ENCODE data around the gene OR2H2.
A peak's percentile ranks its signal among the peaks of the same experiment; 100 is the strongest.

OR2H2 gene

DNA sequence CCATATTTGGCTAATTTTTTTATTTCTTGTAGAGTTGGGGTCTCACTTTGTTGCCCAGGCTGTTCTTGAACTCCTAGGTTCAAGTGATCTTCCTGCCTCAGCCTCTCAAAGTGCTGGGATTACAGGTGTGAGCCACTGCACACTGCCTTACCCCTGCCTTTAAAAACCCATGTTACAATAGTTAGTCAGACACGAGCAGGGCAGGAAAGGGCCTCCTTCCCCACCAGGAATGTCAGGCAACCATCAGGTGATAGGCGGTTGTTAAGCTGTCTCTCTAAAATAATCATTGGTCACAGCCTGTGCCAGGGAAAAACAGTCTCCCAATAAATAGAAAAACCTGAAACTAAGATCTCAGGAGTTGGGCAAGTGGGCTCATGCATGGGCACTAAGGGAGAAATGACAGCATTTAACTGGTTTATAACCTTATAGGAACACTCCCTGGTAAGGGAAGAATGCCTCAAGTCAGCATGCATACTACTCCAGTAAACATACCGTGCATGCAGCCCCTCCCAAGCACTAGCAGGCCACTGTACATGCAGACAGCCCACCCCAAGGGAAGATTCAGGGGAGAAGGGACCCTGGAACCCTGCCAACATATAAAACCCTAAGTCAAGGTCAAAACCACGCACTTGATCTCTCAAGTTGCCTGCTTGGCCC is 8.4 kb downstream of the OR2H2 start:
- no peak for DNase-seq

DNA sequence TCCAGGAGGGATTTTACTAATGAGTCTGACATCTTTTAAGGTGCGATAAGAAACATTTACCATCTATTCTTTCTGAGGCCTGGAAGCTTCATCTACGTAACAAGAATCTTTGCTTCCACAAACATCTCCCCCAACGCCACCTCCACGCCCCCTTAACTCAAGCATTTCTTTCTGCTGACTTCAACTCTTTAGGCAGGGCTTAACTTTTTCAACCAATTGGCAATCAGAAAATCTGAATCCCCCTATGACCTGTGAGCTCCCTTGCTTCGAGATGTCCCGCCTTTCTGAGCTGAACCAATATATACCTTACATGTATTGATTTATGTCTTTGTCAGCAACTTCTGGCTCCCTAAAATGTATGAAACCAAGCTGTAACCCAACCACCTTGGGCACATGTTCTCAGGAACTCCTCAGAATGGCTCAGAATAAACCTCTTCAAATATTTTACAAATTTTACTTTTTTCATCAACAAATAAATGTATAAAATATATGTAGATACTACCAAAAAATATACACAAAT is 11.5 kb downstream of the OR2H2 start:
- DNase-seq, result no peak

DNA sequence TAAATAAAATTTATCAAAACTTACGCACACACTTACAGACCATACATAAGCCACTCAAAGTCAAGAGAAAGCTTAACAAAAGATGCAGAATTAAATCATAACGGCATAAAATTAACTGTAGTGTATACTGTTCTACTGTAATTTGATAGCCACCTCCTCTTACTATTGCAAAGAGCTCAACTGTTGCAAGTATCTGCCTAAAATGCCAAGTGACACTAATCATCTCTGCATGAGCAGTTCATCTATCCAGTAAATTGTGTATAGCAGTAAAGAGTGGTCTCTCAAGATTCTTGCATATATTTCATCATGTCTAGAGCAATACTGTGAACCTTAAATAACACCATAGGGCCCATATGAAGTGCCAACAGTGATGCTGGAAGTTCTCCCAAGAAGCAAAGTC is 12.3 kb downstream of the OR2H2 start:
- DNase-seq, result no peak

DNA sequence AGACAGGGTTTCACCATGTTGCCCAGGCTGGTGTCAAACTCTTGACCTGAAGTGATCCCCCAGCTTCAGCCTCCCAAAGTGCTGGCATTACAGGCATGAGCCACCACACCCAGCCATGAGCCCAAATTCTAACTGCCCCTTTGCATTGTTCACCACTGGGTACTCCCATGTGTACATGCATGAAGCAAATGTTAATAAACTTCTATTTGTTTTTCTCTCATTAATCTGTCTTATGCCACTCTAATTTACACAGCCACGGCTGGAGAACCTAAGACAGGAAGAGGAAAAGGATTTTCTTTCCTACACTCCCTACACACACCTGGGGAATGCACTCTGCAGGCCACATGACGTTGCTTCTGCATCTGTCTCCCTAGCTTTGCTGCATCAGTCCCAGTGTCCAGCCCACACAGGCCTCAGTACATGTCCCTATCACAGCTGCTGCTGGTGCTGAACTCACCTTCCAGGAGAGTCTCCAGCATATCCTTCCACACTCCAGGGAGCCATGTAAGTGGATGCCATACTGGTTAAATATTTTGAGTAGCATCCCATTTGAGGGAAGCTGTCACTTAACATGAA is 13.3 kb downstream of the OR2H2 start:
- no peak for DNase-seq

DNA sequence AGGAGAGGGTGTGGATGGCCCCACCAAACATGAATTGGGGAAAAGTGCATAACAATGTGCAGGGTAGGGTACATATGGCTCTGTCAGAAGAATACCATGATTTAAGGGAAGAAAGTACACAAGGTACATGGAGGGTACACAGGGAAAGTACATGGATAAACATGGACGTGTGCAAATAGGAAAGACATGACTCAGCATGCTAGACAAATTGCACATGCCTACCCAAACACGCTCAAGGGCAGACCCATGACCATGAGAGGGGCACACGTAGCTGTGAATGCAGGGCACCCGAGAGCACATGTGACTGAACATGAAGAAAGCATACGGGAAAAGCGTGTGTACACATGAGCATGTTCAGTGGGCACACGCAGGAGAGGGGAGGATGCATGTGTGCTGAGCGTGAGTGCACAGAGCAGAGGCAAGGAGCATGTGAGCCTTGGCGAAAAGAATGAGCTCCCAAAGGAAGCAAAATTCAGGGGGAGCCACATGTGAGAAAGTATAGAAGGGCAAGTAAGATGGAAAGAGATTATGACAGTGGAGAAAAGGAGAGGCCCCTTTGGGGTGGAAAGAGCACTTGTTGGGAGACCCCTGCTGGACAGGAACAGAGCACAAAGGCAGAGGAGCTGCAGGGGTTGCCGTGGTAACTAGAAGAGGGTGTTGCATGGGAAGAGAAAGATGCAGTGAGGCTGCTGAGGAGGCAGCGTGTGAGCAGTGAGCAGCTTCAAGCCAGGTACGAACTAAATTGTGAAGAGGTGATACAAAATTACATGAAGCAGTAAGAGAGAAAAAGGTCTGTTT is 17.8 kb downstream of the OR2H2 start:
- peak in 1 of 2 donors; percentile 42 for DNase-seq

DNA sequence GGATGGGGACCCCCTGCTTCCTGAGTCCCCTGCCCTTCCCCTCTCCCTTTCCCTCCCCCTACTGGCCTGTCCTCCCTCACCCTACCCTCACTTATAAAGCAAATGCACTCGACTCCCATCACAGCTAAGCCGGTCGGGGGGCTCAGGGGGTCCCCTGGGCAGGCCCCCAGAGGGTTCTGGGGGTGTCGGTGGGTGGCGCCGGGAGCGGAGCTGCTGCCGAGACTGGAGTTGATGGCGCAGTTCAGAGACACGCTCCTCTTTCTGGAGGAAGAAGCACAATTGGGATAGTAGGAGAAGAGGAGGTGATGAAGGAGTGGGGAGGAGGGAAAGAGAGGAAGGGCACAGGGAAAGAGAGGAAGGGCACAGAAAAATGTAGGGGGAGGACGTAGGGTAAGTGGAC is 18.5 kb downstream of the OR2H2 start:
- DNase-seq, result no peak

DNA sequence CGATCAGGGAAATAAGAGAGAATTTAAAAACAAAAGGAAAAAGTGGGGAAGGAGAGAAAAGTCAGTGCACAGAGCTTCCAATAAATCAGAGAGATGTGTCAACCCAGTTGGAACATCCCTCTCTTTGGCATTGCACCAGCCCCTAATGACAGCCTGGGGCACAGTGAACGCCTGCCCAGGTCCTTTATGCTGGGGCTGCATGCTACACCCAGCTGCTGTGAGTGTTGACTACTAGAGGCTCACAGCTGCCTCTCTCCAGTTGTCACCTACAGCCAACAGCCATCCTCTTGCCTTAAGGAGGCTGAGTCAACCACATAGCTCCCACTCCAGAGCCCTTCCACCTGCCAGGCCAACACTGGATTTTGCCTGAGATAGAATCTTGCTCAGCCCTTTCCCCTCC is 19.0 kb downstream of the OR2H2 start:
- DNase-seq, result no peak

DNA sequence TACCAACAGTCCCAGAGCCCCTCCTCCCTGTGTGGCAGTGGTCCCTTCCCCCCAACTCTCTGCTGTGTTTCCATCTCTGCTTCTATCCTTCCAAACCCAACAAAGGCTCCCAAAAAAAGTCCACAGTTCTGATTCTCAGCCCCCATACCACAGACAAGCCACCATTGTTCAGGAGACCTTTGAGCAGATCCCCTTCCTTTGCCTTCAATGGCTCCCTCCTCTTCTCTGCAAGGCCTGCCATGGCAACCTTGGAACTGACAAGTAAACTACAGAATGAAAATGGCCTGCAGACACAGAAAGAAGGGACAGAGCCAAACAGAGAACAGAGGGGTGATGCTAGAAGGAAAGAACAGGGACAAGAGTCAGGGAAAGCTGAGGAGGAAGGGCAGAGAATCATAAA is 23.2 kb downstream of the OR2H2 start:
- no peak for DNase-seq

DNA sequence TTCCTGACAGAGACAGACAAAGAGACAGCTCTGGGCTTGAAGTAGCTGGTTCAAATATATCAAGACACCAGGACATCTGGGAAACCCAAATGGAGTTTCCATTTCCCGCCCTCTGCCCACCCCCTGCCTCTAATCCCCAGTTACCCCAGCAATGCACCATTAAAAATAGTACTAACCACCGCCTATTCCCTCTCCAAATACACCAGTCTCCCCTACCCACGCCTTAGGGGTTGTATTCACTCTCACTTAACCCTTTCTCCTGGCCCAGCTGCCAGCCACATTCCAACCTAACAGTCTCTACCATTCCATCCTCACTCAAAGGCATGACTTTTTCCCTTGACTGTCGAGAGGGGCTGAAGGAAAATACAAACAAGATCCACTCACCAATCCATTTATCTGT is 25.6 kb downstream of the OR2H2 start:
- no peak for DNase-seq

DNA sequence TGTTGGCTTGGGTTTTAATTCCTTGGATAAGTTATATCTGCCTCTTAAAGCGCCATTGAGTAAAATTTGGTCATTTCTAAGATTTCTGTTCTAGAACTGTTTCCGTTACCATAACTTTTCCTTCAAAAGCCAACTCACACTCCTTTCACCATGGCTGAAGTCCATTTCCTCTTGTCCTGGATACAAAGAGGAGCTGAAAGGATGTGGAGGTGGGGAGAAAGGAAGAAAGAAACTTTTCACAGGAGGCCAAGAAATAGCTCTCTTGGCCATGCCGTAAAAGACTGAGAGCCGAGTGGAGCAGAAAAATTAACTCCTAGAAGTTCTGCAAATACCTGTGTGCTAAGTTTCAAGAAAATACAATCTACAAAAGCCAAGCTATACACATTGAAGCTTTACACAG is 26.5 kb downstream of the OR2H2 start:
- DNase-seq, result peak in 1 of 2 donors; percentile 44

DNA sequence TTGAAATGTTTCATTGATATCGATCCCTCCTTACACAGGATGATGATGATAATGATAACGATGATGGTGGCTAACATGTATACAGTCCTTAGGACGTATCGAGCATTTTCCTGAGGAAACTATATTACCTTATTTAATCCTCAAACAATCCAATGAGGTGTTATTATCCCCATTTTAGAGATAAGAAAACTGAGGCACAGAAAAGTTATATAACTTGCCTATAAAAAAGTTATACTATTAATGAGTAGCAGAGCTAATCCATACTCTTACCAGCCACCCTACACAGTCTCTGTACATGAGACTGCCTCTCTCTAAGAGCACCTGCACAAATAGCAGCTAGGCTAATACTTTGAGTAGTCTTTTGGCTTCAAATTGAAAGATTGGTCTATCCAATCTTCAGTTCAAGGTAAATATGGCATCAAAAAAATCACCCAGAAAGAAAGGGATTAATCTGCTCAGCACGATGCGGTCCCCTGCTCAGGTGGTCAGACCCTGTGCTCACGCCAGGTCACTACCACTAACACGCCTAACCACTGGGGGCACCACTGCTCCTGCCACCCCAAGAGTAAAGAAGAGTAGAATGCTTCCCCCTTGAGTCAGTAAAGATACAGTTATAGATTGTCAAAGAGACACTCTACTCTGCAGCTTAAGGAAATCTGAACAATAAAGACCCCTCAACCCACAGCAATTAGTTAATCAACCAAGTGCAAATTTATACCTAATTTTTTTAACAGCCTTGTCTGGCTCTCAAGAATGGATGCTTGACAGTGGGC is 33.0 kb downstream of the OR2H2 start:
- DNase-seq, result no peak

DNA sequence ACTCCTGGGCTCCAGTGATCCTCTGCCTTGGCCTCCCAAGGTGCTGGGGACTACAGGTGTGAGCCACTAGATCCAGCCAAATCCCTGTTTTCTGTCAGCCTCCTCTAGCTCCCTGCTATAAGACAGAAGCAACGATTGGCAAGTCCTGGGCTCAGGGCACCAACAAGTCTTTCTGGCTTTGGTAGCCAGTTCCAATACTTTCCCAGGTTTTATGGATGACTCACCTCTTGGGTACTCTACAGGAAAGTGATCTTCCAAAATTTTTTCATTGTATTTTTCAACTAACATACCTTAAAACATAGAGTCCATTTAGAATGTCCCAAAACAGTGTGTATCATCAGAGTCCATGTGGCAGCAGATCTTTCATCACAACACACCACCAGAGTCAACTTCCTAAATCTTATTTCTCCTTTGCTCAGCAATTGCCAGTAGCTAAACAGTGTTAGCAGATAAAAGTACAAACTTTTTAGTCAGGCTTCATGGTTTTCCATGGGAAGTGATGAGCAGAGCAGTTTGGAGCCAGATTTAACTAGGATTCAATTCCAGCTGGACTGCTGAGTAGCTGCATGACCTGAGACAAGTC is 34.7 kb downstream of the OR2H2 start:
- no peak for DNase-seq

DNA sequence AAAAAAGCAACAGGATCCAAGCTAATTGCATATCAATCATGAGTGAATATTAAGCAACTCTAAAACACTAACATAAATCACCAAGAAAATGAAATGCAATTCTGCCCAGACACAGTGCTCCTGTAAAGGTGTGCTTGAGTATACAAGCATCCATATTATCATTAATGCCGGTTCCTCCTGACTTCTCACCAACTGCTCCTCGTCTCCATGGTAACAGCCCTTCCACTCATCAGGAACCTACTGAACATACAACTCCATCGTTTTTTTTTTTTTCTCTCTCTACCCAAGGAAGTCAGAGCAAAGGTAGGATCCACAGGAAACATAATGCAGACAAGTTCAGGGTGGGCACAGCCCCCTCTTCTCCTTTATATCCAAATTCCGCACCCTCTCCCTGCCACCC is 35.7 kb downstream of the OR2H2 start:
- no peak for DNase-seq

DNA sequence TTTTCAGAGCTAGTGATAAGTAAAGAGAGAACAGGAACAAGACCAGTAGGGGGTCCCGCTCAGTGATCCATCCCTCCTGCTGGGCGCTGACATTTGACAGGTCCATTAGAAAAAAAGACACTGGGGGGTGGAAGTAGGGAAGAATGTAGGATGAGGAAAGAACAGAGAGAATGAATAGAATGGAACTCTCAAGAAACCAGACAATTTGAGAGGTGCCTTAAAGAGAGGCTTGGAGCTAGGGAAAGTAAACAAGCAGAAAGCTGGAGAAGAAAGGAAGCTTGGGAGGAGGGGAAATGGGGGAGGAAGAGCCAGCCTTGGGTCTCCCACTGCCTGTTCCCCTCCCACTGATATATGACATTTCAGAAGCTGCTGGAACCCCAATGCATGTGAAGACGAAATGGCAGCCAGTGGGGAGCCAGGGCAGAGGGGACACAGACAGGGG is 39.6 kb downstream of the OR2H2 start:
- DNase-seq, result no peak

DNA sequence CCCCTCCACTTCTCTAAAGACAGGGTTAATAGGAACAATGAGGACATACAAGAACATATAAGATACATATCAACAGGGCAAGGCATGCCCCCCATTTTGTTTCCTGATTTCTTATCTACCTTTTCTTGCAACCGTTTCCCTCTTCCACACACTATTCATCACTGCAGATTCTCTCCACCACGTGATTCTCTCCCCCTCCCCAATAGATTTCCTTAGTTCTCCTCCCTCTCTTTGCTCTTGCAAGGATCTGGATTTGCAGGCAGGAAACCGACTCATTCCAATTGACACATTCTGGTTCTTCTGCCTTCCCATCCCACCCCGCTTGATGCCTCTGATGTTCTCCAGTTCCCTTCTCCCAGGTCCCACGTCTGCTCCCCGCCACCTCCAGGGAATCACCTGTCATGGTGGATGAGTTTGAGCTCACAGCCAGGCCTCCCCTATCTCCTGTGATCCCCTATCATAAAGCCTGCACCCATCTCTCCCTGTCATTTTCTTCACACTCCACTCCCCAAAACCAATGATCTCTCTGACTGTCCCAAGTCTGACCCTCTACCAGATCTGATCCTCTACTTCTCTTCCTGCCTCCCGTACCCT is 40.5 kb downstream of the OR2H2 start:
- no peak for DNase-seq

DNA sequence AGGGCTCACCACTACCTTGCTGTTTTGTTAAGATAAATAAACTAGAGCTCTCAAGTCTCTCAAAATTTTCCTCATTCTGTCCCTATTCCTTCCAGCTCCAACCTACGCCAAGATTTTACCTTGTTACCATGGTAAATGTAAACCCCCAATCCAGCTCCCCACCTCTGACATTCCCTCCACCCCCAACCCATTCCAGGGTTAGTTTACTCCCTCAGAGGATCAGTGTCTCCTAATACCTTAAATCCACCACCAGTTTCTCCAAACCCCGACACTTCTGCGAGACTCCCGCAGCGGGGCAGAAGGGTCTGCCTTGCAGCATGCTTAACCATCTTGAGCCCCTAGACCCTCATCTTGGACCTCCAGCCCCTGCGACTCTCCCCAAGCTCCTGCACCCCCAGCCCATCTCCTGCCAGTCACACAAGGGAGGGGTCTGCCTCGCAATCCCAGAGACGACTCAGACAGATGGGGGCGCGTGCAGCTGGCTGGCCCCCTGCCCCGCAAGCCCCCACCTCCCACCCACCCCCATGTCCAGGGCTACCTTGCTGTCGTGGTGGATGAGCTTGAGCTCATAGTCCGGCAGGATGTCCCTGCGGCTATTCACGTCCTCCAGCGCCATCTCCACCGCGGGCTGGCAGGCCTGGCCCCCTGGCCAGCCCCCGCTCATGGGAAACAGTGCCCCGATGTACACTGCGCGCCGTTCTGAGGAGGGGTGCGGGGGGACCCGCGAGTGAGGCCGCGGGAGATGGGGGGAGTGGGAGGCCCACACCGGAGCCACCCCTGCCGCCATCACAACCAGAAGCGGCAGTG is 42.2 kb downstream of the OR2H2 start:
- DNase-seq, result no peak

DNA sequence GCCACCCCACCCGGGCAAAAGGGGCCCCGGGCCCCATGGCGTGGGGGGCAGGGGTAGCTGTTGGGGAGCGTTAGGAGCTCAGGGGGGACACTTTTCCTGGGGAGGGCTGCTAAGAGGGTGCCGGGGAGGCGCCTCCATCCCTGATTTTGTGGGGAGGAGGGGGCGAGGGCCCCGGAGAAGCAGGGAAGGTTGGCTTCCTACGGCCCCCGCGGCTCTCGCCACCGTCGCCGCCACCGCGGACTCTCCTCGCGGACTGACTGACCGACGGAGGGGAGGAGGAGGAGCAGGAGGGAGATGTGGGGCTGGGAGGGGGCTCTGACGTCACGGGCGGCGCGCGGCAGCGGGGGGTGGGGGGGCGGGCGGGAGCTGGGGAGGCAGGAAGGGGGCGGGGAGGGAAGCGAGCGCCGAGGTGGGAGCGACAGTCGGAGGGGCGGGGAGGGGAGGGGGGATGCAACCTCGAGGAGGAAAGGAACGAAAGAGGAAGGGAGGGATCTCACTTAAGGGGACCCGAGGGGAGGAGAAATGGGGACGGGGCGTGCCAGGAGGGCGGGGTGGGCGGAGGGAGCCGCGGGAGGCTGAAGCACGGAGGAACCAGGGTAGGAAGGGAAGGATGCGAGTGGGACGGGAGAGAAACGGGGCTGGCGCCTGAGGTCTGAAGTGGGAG is 43.0 kb downstream of the OR2H2 start:
- peak; percentile 49 to 77 for DNase-seq

DNA sequence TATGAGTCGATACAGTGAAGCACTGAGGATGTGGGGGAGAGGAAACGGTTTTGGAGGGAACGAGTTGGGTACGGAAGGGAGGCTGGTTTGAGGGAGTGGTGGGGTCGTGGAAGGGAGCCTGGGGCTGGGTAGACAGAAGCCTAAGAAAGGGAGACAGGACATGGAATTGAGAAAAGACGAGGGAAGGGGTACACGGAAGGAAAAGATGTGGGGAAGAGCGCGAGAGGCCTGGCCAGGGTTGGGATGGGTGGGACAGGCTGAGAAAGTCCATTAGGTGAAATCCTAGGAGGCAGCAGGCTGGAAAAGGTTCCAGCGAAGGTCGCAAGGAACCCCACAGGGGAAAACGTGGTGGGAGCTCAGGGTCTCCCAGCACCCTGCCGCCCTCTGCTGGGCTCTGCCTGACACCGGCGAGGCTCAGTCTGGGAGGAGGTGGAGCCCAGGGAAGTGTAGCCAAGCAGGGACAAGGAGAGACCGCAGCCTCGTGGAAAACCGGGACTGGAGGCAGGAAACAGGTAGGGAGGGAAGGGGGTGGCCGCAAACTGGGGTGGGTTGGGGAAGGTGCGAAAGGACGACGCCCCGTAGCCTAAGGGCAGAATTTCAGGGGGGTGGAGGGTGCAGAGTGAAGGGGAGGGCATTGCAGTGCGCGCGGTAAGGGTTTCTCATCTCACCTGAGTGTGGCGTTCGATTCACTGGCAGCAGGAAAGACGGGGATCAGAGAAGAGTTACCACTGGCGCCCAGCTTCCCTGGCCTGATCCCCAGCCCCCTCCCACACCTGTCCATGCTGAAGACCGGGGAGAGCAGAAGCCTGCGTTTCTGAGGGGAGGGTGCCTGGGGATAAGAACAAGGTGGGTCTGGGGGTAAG is 43.7 kb downstream of the OR2H2 start:
- peak; percentile 67 to 69 for DNase-seq

DNA sequence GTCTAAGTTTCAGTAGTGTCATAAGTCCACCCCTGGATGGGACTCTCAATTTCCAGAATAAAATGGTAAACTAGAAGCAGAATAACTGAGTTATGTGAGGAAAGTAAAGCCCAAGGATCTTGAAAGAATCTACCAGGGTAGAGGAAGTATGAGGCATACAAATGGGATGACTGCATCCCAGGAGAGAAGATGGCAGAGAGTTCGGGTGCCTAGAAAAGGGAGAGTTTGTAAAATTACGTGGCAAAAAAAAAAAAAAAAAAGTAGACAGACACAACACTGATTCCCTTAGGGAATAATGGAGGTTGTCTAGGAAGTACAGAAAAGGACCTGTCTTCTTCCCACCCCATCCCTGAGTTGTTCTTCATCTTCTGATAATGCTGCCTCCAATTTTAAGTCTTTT is 44.6 kb downstream of the OR2H2 start:
- DNase-seq, result no peak

DNA sequence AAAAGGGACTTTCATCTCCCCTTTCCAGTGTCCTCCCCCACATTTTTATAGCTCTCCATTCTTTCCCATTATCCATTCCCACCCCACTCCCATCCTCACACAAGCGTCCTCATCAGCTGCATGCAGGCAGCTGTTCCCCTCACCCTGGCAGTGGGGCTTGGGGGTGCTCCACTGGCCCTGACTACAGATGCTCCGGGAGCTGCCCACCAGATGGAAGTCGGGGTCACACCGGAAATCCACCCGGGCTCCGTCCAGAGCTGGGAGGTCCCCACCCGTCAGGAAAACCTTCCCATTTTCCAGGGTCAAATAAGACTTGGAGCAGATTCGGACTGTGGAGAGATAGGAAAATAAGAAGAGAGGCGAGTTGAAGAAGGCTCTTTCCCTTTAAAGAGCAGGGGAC is 45.4 kb downstream of the OR2H2 start:
- no peak for DNase-seq
